GM21717 (cell line): Measurements from ENCODE around the gene DOCK1.

ENCODE experiments used
- ATAC-seq: cut with Tn5 transposase; IDR thresholded peaks from one replicate; pipeline ENCODE4 v1.9.1; 2021; ENCODE audit warnings: mild to moderate bottlenecking, moderate library complexity; ENCODE audit not compliant: unreplicated experiment

DOCK1 gene

GRCh38 chr10:127250031-127250430 lies 344.8 kb downstream of the DOCK1 start:
- no peak for ATAC-seq

- no peak for ATAC-seq
Observed at GRCh38 chr10:127252818-127253217, 347.6 kb downstream of the DOCK1 start.

GRCh38 chr10:127254276-127254675 lies 349.0 kb downstream of the DOCK1 start:
- no peak for ATAC-seq

- no peak for ATAC-seq
Observed at GRCh38 chr10:127257395-127257794, 352.2 kb downstream of the DOCK1 start.

GRCh38 chr10:127259347-127259746 lies 354.1 kb downstream of the DOCK1 start:
- ATAC-seq: no peak

GRCh38 chr10:127262606-127263005 lies 357.4 kb downstream of the DOCK1 start:
- ATAC-seq: no peak

- no peak for ATAC-seq
Observed at GRCh38 chr10:127265288-127265687, 360.1 kb downstream of the DOCK1 start.

- ATAC-seq: no peak
Observed at GRCh38 chr10:127266431-127266830, 361.2 kb downstream of the DOCK1 start.

- no peak for ATAC-seq
Observed at GRCh38 chr10:127267442-127267841, 362.2 kb downstream of the DOCK1 start.

GRCh38 chr10:127272076-127272475 lies 366.8 kb downstream of the DOCK1 start:
- no peak for ATAC-seq

- ATAC-seq: no peak
Observed at GRCh38 chr10:127275272-127275671, 370.0 kb downstream of the DOCK1 start.

GRCh38 chr10:127275793-127276450 lies 370.7 kb downstream of the DOCK1 start:
- no peak for ATAC-seq

GRCh38 chr10:127276794-127277462 lies 371.7 kb downstream of the DOCK1 start:
- ATAC-seq: no peak

- no peak for ATAC-seq
Observed at GRCh38 chr10:127278001-127278400, 372.8 kb downstream of the DOCK1 start.

GRCh38 chr10:127279334-127279774 lies 374.1 kb downstream of the DOCK1 start:
- no peak for ATAC-seq

- ATAC-seq: no peak
Observed at GRCh38 chr10:127280446-127280845, 375.2 kb downstream of the DOCK1 start.

- no peak for ATAC-seq
Observed at GRCh38 chr10:127283017-127283416, 377.8 kb downstream of the DOCK1 start.

- ATAC-seq: no peak
Observed at GRCh38 chr10:127283576-127283975, 378.3 kb downstream of the DOCK1 start.

- no peak for ATAC-seq
Observed at GRCh38 chr10:127290850-127291249, 385.6 kb downstream of the DOCK1 start.

- ATAC-seq: no peak
Observed at GRCh38 chr10:127291329-127291728, 386.1 kb downstream of the DOCK1 start.

GRCh38 chr10:127292888-127293287 lies 387.7 kb downstream of the DOCK1 start:
- ATAC-seq: no peak

GRCh38 chr10:127293640-127294039 lies 388.4 kb downstream of the DOCK1 start:
- no peak for ATAC-seq

GRCh38 chr10:127296696-127297095 lies 391.5 kb downstream of the DOCK1 start:
- ATAC-seq: no peak
